OCI-LY7 (cell line): ENCODE results near the gene TPX2. TPM values are rescaled to one million over a fixed set of nuclear protein-coding genes. Genes with fewer than 3 reads are reported as not detected.

ENCODE experiments used
- Bru-seq: library from RNA; stranded (reverse); fragments of 400-500 nt; gene quantifications from one replicate; lab custom pipeline; 2021; lab: Mats Ljungman, UMichigan
- BruChase-seq, 2 experiments: library from RNA; stranded (reverse); fragments of 400-500 nt; gene quantifications; one replicate each; lab custom pipeline; 2021; lab: Mats Ljungman, UMichigan
- BruUV-seq: library from RNA; stranded (reverse); fragments of 400-500 nt; replicated peaks from 2 replicates; lab custom pipeline; 2021; lab: Mats Ljungman, UMichigan
- CTCF ChIA-PET: fragments of 300-600 bp; sonication (Branson Sonifier 250); formaldehyde crosslinking; loops from one replicate; lab custom pipeline; 2022; ENCODE audit warnings: antibody characterized with exemption; ENCODE audit not compliant: unreplicated experiment; lab: Charles Lee
- POLR2A ChIA-PET: fragments of 300-600 bp; sonication (Branson Sonifier 250); formaldehyde crosslinking; loops from one replicate; lab custom pipeline; 2022; ENCODE audit warnings: antibody characterized with exemption; lab: Charles Lee
- DNase-seq: peaks from one replicate; pipeline ENCODE4 v3.0.0-alpha.2; 2015; ENCODE audit warnings: low spot score
- H2AFZ ChIP-seq: fragments of 200-600 bp; sonication (generic), shearing (Covaris generic); 2 replicates; pipeline ENCODE4 v1.6.1; 2014; ENCODE audit warnings: mild to moderate bottlenecking, antibody characterized with exemption, low read length, moderate library complexity
- H3K27ac ChIP-seq: fragments of 200-600 bp; sonication (generic); 2 replicates; pipeline ENCODE4 v1.5.1; 2014; ENCODE audit warnings: mixed run types, low read depth, mild to moderate bottlenecking, moderate library complexity, low read length, inconsistent platforms; ENCODE audit not compliant: poor library complexity, severe bottlenecking
- H3K36me3 ChIP-seq: fragments of 200-600 bp; sonication (generic); 2 replicates; pipeline ENCODE4 v1.6.1; 2014; ENCODE audit warnings: mild to moderate bottlenecking, antibody characterized with exemption, low read length, moderate library complexity, mixed read lengths; ENCODE audit not compliant: insufficient read depth
- H3K4me1 ChIP-seq: fragments of 200-600 bp; sonication (generic); 2 replicates; pipeline ENCODE4 v1.5.1; 2014; ENCODE audit warnings: mild to moderate bottlenecking, low read length; ENCODE audit not compliant: insufficient read depth, poor library complexity, severe bottlenecking
- H3K4me2 ChIP-seq: fragments of 200-600 bp; sonication (generic); 2 replicates; pipeline ENCODE4 v1.6.1; 2014; ENCODE audit warnings: mild to moderate bottlenecking, low read length
- H3K4me3 ChIP-seq: fragments of 200-600 bp; sonication (generic); 2 replicates; pipeline ENCODE4 v1.5.1; 2014; ENCODE audit warnings: mild to moderate bottlenecking, low read depth, low read length; ENCODE audit not compliant: poor library complexity, severe bottlenecking
- H3K79me2 ChIP-seq: fragments of 200-600 bp; sonication (generic); 2 replicates; pipeline ENCODE4 v1.6.1; 2016; ENCODE audit warnings: low read depth, mild to moderate bottlenecking, low read length, moderate library complexity, mixed read lengths; ENCODE audit not compliant: insufficient read depth
- H3K9me2 ChIP-seq: fragments of 200-600 bp; sonication (generic); 2 replicates; pipeline ENCODE4 v1.6.1; 2016; ENCODE audit warnings: mild to moderate bottlenecking, low read length, mixed read lengths; ENCODE audit not compliant: insufficient read depth
- H3K9me3 ChIP-seq: fragments of 200-600 bp; sonication (generic); 2 replicates; pipeline ENCODE4 v1.6.1; 2014; ENCODE audit warnings: mild to moderate bottlenecking, mixed run types, low read length, mixed read lengths
- H4K20me1 ChIP-seq: fragments of 200-600 bp; sonication (generic); 2 replicates; pipeline ENCODE4 v1.6.1; 2014; ENCODE audit warnings: mild to moderate bottlenecking, antibody characterized with exemption, low read length, moderate library complexity, mixed read lengths; ENCODE audit not compliant: insufficient read depth
- CTCF ChIP-seq: fragments of 200-600 bp; sonication (generic); conservative IDR thresholded peaks from 2 replicates; pipeline ENCODE4 v1.5.1; 2014; ENCODE audit warnings: mild to moderate bottlenecking, antibody characterized with exemption, low read length, moderate library complexity, mixed read lengths
- EZH2phosphoT487 ChIP-seq: fragments of 200-600 bp; sonication (generic); IDR thresholded peaks from 2 replicates; pipeline ENCODE4 v1.6.1; 2018; ENCODE audit warnings: low read depth, borderline replicate concordance, mild to moderate bottlenecking, mixed run types, antibody characterized with exemption, low read length, moderate library complexity, mixed read lengths
- intact Hi-C: fragments of 100-400 bp; cut with micrococcal nuclease; formaldehyde crosslinking; loops from one replicate; pipeline ENCODE4 v1.10.0; 2022; ENCODE audit not compliant: unreplicated experiment
- long read RNA-seq: library from polyadenylated mRNA; stranded (forward); transcript quantifications from one replicate; pipeline ENCODE4 v2.0.0, GENCODE V29; 2022
- total RNA-seq, 2 experiments: library from RNA; depleted of rRNA in 1 of 2; stranded (reverse); fragments of >200 nt in 1 of 2; shearing (Covaris generic) in 1 of 2; gene quantifications; 2 replicates each; pipeline ENCODE4 v1.2.3, GENCODE V29; 2014 to 2022

TPX2 gene
- 121 and 134 TPM in 2 replicates for total RNA-seq (2014; rRNA removed; shearing (Covaris generic))
- 173 and 183 TPM in 2 replicates for total RNA-seq (2022)
- Bru-seq, nascent RNA = percentile 93 among the genes with signal in this experiment
- BruChase-seq, experiment 1, labeled RNA remaining after a 6-hour chase = percentile 91 among the genes with signal in this experiment
- percentile 93 among the genes with signal in this experiment for BruChase-seq, experiment 2, labeled RNA remaining after a 2-hour chase
- long read RNA-seq, transcript TPX2-201 (18 exons, 3,497 nt) = major isoform, 438 of 611 reads
- long read RNA-seq, partial matches to known transcripts = 44 of 611 reads
- long read RNA-seq, other reads (novel, unspliced or antisense) = 126 of 611 reads

GRCh38 chr20:31738729-31739549 lies at the start of gene TPX2:
TSS of gene TPX2 (plus strand) at chr20:31739290. CDS start at chr20:31757477, 18,187 bp downstream.
- Histone ChIP-seq H4K20me1 (peaks cover 11% of the 10 kb centered on the region; the same call in 1 of the 2 replicates), H3K4me3 (peak within 1 kb of the TSS; percentile 77), H3K9me2 (no peaks in the 10 kb centered on the region), H3K36me3 (peaks cover 36% of the 10 kb centered on the region), H3K4me1 (peaks cover 24% of the 10 kb centered on the region), H3K4me2 (peak within 1 kb of the TSS; percentile 88), H3K9me3 (no peaks in the 10 kb centered on the region), H3K27ac (peak within 1 kb of the TSS; percentile 65), H3K79me2 (peaks cover 46% of the 10 kb centered on the region), H2AFZ (peak within 1 kb of the TSS; percentile 97)
- DNase-seq = peak; percentile 96
- intact Hi-C loops = no loop called here
- ChIA-PET POLR2A (interaction anchor here (0.6 to 1.2 kb wide), 5 partner anchors 17 to 97 kb away, joined by 3 to 5 read pairs (median 4); partner anchors contain the start of gene BCL2L1), CTCF (interaction anchor here (2.0 kb wide), 1 partner anchor 16 kb away, joined by 6 read pairs; no protein-coding TSS in a partner anchor)
- TF ChIP-seq EZH2phosphoT487 (no peak), CTCF (peak; percentile 48)
- TSS peak; percentile 97 for BruUV-seq

- no TSS peak for BruUV-seq
- CTCF ChIA-PET = no interaction called here
- intact Hi-C loops = no loop called here
- POLR2A ChIA-PET = interaction anchor here (0.7 to 1.0 kb wide), 3 partner anchors 29 to 915 kb away, joined by 3 read pairs; no protein-coding TSS in a partner anchor
- Histone ChIP-seq H3K9me3 (no peaks in the 10 kb centered on the region), H3K4me1 (peaks cover 98% of the 10 kb centered on the region), H3K4me2 (peak overlapping the region; percentile 57), H3K9me2 (no peaks in the 10 kb centered on the region), H3K27ac (peak overlapping the region; percentile 88), H4K20me1 (no peaks in the 10 kb centered on the region), H2AFZ (no peak overlapping the region), H3K79me2 (peaks cover 84% of the 10 kb centered on the region), H3K36me3 (peaks cover 57% of the 10 kb centered on the region), H3K4me3 (peak overlapping the region; percentile 13)
- DNase-seq = no peak
- no peak for TF ChIP-seq CTCF
- no peak for TF ChIP-seq EZH2phosphoT487
Measured at GRCh38 chr20:31690124-31690666, 48.9 kb upstream of the TPX2 start.
